GM08714 (cell line): ENCODE data around the gene HNRNPA1.

Source experiments
- H3K4me3 ChIP-seq: fragments of 200-500 bp; sonication (Bioruptor generic); 2 replicates; pipeline ENCODE4 v1.5.1; 2014; ENCODE audit warnings: mild to moderate bottlenecking, low read length, inconsistent platforms
- ZNF274 ChIP-seq: IDR thresholded peaks from 2 replicates; pipeline ENCODE4 v1.6.1; 2012; ENCODE audit warnings: mild to moderate bottlenecking, low read depth, low read length

Gene HNRNPA1

DNA sequence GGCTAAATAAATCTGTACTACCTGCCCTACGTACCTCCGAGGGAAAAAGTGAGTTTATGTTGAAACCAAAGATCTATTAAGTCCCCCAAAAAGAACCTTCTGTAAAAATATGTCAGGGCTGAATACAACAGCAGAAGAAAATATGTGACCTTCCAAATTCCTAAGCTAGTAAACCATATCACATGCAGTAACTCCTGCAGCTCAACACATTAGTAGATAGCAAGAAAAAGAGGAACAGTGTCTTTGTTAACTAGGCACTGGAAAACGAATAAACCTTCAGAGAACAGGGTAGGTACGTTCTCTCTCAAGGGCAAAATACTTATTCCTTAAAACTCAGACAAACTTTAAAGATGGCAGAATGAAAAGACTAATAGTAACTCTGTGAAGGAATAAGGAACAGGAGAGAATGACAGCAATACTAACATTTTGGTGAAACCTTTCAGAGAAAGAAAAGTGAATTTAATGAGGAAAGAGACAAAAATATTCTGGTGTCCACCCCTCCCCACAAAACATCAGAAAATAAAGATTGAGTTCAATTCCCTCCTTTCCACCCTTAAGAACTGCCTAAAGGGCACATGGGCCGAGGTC is 18.6 kb upstream of the HNRNPA1 start:
- no peak for TF ChIP-seq ZNF274
- H3K4me3 ChIP-seq, result no peak overlapping the region

DNA sequence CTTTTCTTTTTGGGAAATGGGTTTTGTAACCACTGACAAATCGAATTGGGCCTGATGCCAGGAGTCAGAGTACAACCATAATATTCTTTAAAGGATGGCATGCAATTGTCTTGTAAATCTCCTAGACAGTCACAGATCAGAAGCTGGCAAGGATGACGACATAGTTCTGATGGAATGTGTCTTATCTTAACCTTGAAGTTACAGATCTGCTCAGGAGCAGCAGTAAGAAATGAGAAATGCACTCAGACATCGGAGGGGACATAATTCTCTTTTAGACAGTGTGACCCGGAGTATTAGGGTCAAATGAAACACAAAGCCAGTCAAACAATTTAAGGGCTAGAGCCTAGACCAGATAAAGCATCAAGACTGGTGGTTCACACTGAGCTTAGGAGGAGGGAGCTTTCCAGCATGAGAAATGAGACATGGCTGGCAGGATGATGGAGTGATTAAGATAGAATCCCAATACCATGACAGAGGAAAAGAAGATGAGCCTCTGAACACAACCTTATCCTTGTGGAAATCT is 18.1 kb upstream of the HNRNPA1 start:
- TF ChIP-seq ZNF274, result no peak
- H3K4me3 ChIP-seq, result no peak overlapping the region

DNA sequence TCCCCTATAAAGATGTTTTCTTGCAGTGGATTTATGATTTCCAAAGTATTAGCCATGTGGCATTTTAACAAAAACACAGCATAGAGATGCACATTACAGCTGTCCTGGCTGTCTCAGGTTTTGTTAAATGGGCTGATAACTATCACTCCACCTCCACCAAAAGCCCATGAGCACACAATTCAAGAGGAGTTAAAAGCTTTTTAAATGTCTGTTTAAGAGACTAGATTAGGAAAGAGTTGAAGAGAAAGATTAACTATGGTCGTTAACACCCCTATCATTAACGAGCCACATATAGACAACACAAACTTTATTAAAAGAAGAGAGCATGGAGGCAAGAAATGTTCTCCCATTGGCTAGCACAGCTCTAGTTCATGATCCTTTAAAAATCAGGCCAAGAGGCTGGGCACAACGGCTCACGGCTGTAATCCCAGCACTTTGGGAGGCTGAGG is 15.1 kb upstream of the HNRNPA1 start:
- no peak overlapping the region for H3K4me3 ChIP-seq
- no peak for TF ChIP-seq ZNF274

DNA sequence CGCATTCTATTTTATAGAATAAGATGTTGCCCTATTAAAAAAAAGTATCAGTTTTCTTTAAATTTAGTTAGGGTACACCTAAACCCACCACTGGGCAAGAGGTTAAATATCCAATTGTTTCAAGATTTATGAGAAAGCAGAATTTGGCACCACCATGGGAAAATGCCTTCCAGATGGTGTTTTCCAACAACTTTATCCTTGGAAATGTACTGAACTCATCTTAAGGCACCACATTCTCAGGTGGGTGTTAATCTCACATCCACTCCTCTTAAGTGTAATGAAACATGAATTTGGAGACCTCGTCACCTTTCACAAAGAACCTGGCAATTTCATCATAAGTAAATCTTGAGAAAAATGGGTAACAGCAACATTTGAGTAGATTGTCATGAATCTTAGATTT is 13.7 kb upstream of the HNRNPA1 start:
- no peak for TF ChIP-seq ZNF274
- no peak overlapping the region for H3K4me3 ChIP-seq

DNA sequence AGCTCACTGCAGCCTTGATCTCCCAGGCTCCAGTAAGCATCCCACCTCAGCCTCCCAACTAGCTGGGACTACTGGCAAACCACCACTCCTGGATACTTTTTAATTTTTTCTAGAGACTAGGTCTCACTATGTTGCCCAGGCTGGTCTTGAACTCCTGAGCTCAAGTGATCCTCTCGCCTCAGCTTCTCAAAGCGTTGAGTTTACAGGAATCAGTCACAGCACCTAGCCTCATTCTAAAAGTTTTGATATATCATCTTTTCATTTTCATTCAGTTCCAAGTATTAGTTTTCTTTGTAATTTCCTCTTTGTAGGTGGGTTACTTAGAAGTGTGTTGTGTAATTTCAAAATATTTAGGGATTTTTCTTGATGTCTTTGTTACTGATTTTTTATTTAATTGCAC is 10.2 kb upstream of the HNRNPA1 start:
- TF ChIP-seq ZNF274, result no peak

DNA sequence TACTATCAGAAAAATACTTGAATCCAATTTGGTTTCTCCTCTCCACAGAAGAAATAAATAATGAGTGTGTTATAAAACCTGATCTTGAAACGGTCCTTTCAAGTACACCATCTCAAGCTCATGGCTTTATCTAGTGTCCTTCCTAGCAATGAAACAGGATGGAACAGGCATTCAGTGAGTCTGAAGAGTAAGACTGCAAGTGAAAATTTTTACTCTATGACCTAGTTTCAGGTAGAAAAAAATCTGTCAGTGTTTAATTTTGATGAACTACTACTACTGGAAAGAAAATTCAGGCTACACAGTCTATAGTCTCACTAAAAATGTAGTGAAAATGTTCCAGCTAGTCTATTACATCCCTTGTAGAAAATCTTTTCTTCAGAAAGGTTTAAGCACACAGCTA is 8.3 kb upstream of the HNRNPA1 start:
- H3K4me3 ChIP-seq, result no peak overlapping the region
- no peak for TF ChIP-seq ZNF274

More for the DNA sequence above, 10.2 kb upstream of the HNRNPA1 start:
- no peak overlapping the region for H3K4me3 ChIP-seq

DNA sequence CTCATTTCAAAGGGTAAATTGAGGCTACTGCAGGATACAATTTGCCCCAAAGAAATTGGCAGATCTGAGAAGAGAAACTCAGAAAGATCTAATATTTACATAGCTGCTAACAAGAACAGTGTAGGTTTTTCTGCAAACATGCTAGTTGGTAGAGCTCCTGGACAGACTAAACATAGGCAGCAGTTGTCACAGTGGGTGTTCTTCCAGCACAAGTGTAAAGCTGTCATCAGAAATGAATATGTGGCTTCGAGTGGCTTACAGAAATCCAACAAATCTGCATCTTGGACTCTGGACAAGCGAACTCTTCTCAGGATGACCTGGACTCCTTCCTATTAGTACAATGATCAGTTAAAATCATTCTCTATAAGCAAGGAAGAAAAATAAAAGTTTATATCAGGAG is 6.5 kb upstream of the HNRNPA1 start:
- no peak overlapping the region for H3K4me3 ChIP-seq
- no peak for TF ChIP-seq ZNF274

DNA sequence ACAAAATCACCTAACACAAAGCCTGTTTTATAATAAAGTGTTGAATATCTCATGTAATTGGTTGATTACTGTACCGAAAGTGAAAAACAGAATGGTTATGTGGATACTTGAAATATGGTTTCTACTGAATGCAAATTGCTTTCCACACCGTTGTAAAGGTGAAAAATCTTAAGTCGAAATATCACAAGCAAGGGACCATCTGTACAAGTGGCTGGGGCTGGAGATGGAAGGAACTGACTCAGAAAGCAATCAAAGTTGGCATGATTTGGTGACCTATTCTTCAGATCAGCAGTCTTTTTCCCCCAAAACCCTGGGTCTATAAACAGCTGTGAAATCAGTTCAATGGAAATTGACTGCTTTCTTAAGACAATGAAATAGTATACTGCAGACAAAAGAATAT is 4.2 kb upstream of the HNRNPA1 start:
- no peak for TF ChIP-seq ZNF274
- no peak overlapping the region for H3K4me3 ChIP-seq

DNA sequence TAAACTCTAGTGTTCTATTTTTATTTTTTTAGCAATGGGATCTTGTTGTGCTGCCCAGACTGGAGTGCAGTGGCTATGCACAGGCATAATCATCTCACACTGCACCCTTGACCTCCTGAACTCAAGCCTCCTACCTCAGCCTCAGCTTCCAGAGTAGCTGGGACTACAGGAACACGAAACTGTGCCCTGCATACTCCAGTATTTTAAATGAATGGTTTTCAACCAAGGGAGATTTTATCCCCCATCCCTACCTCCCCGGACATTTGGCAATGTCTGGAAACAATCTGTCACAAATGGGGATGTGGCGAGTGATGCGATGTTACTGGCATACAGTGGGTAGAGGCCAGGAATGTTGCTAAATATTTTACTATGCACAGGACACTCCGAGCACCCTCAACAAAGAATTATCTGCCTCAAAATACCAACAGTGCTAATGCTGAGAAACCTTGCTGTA is 2.7 kb upstream of the HNRNPA1 start:
- TF ChIP-seq ZNF274, result no peak
- peak overlapping the region; percentile 95 for H3K4me3 ChIP-seq

DNA sequence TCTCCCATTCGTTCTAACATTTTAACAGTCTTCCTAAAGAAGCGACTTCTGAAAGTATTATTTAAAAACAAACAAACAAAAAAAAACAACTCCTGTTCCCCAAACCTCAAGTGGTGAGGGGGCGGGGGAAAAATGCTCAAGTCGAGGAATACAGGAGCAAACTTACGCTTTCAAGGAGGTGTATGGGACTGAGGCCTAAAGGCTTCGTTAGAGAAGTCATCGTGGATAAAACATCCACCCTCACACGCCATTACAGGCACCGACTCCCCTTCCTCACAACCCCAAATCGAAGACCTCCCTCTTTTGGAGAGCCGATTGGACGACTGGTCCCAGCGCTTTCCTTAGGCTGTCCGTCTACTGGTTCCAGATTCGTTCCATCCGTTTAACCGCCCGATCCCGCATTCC is 1.3 kb upstream of the HNRNPA1 start:
- no peak for TF ChIP-seq ZNF274
- H3K4me3 ChIP-seq, result peak overlapping the region; percentile 95

DNA sequence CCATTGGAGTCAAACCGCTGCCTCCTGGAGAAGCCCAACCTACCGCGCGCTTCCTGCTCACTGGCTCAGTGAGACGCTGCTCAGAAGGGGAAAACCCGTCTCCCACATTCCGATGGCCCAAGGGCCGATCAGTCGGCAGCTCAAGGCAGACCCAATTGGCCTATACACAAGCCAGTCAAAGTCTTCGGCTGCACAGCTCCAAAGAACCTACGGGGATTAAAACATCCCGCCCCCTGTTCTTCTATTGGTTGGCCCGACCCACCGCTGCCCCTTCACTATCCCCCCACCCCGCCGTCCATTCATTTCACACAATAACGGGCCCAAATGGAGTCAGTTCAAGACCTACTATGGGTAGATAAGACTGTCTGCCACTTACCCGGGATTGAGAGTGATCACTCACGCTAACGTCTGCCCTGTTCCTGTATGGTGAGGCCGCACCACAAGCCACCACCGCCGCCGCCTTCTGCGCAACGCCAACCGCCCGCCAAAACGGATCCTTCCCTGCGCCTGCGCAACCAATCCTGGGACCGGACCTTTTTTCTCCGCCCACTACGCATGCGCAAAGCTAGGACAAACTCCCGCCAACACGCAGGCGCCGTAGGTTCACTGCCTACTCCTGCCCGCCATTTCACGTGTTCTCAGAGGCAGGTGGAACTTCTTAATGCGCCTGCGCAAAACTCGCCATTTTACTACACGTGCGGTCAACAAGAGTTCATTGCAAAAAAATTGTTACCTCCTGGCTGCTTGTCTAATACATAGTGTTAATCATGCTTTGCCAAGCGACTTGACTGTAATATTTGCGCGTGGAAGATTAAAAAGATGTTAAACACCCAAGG is 676 bp upstream of the HNRNPA1 start, which contains the start of gene CBX5:
CBX5 (minus strand) TSS at position 491 of the 836 bp plus-strand sequence. CDS start 22,472 bp downstream, outside the sequence.
- peak within 1 kb of the TSS; percentile 98 for H3K4me3 ChIP-seq
- TF ChIP-seq ZNF274, result no peak

DNA sequence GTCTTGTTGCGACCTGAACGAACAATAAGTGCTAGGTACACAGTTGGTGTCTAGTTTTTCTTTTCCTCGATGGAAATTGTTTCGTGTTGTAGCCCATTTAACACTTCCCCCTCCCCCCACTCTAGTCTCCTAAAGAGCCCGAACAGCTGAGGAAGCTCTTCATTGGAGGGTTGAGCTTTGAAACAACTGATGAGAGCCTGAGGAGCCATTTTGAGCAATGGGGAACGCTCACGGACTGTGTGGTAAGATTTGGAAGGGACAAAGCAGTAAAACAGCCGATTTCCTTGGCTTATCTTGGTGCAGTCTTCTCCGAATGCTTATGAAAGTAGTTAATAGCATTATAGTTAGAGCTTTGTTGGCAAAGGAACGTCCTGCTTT is 724 bp downstream of the HNRNPA1 start:
- H3K4me3 ChIP-seq, result peak overlapping the region; percentile 98

DNA sequence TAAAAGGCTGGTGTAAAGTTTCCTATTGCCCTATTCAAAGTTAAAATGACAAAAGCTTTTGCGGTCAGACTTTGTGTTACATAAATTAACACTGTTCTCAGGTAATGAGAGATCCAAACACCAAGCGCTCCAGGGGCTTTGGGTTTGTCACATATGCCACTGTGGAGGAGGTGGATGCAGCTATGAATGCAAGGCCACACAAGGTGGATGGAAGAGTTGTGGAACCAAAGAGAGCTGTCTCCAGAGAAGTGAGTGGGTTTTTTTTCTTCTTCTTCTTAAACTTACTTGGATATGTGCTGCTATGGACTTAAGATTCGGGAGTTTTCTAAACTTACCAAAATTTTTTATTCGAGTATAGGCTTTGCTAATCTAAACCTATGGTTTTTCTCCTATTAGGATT is 1.2 kb downstream of the HNRNPA1 start:
- peak overlapping the region; percentile 98 for H3K4me3 ChIP-seq

DNA sequence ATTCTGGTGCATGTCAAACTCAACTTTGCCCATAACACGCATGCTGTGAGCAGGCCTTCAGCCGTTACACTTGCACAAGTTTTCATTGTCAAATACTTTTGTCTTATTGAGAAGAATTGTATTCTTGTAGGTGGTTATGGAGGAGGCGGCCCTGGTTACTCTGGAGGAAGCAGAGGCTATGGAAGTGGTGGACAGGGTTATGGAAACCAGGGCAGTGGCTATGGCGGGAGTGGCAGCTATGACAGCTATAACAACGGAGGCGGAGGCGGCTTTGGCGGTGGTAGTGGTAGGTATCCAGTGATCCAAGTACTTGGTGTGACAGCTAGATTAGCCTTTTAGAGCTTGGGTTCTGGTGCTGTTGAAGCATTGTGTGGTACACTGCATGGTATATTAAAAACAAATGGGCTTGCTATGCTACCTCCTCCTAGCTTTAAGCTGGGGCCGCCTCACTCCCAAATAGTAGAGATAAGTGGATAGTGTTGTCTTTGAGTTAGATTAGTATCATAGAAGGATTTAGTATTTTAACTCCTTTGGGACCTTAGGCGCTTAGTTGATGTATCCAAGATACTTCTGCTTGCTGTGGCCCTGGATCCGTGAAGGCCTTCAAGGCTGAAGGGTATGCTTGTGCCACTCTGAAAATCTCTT is 2.5 kb downstream of the HNRNPA1 start:
- peak overlapping the region; percentile 98 for H3K4me3 ChIP-seq
- TF ChIP-seq ZNF274, result no peak

DNA sequence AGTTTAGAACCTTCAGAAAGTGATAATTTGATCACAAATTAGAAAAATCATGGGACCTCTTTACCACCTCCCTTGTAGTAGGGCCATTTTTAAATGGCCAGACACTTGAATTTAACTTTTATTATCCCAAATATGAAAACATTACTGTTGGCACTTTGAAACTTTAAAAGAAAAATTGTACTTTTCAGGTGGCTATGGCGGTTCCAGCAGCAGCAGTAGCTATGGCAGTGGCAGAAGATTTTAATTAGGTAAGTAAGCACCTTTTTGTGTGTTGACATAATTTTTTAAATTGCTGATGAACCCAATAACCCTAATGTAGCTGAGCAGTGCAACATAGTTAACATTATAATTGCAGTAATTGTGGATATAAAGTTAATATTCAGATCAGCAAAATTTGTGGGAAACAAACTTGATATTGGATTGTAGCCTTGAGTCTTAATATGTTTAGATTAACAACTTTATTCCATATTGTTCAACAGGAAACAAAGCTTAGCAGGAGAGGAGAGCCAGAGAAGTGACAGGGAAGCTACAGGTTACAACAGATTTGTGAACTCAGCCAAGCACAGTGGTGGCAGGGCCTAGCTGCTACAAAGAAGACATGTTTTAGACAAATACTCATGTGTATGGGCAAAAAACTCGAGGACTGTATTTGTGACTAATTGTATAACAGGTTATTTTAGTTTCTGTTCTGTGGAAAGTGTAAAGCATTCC is 3.7 kb downstream of the HNRNPA1 start:
- H3K4me3 ChIP-seq, result peak overlapping the region; percentile 98
